Measurements from ENCODE around the gene KDM6A. TPM values are rescaled to one million over a fixed set of nuclear protein-coding genes. Genes with fewer than 3 reads are reported as not detected.
"Not testable (repeated sequence)": the region's sequence is repeated elsewhere in the genome, so short reads cannot be mapped to it uniquely, and the experiment has no call there.

KDM6A gene
- total RNA-seq, 4 donors from 2014 or later = 35.0 to 69.5 (median 48.1) TPM

- intact Hi-C loops (cut with DNase I) = no loop called here
- no peak for TF ChIP-seq POLR2A (IDR thresholded peaks at IDR 0.05)
- TF ChIP-seq CTCF (IDR thresholded peaks at IDR 0.05) = no peak
- Histone ChIP-seq H3K9me3 (no peaks in the 10 kb centered on the region), H3K4me1 (no peaks in the 10 kb centered on the region), H3K4me3 (replicated peaks in 1 of 3) (no peak overlapping the region), H3K36me3 (no peaks in the 10 kb centered on the region), H3K27me3 (no peaks in the 10 kb centered on the region), H3K27ac (no peak overlapping the region)
- no peak for DNase-seq
- WGBS, 2 donors = 88 to 97% methylated on average over 2 of the region's 2 CpGs
These were observed 29.7 kb upstream of the KDM6A start for GRCh38 chrX:44843318-44843702.

GRCh38 chrX:44843753-44844152 is 29.2 kb upstream of the KDM6A start, which contains the start of gene DUSP21:
DUSP21 (plus strand) TSS chrX:44844021; CDS start chrX:44844133, 112 bp downstream.
- H3K9me3 ChIP-seq = no peaks in the 10 kb centered on the region
- no peaks in the 10 kb centered on the region for H3K4me1 ChIP-seq
- no peaks in the 10 kb centered on the region for H3K36me3 ChIP-seq
- no peak within 1 kb of the TSS for H3K27ac ChIP-seq
- H3K4me3 ChIP-seq (replicated peaks in 1 of 3) = no peak within 1 kb of the TSS
- no peak for DNase-seq
- WGBS, 2 donors = 88 to 97% methylated on average over 9 to 16 of the region's 16 CpGs
- H3K27me3 ChIP-seq = no peaks in the 10 kb centered on the region
- no peak for TF ChIP-seq POLR2A (IDR thresholded peaks at IDR 0.05)
- TF ChIP-seq CTCF (IDR thresholded peaks at IDR 0.05) = no peak
- intact Hi-C loops (cut with DNase I) = no loop called here

GRCh38 chrX:44844204-44844603 is 28.8 kb upstream of the KDM6A start:
- Histone ChIP-seq H3K4me1 (no peaks in the 10 kb centered on the region), H3K4me3 (replicated peaks in 1 of 3) (no peak overlapping the region), H3K9me3 (no peaks in the 10 kb centered on the region), H3K27me3 (no peaks in the 10 kb centered on the region), H3K27ac (no peak overlapping the region), H3K36me3 (no peaks in the 10 kb centered on the region)
- intact Hi-C loops (cut with DNase I) = no loop called here
- 98 to 100% methylated on average over 23 to 26 of the region's 26 CpGs for WGBS, 2 donors
- no peak for DNase-seq
- TF ChIP-seq POLR2A (IDR thresholded peaks at IDR 0.05) (no peak), CTCF (IDR thresholded peaks at IDR 0.05) (no peak)

DNA sequence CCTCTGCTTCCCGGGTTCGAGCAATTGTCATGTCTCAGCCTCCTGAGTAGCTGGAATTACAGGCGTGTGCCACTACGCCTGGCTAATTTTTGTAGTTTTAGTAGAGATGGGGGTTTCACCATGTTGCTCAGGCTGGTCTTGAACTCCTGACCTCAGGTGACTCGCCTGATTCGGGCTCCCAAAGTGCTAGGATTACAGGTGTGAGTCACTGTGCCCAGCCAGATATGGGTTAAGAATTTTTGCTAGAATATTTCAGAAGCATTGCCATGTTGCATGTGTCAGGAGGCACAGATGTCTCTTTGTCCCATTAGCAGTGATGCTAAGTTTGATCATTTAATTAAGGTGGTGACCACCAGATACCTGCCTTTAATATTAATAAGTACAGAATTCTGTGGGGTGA is 22.1 kb upstream of the KDM6A start:
- H3K9me3 ChIP-seq; intact Hi-C loops (cut with DNase I); DNase-seq; H3K36me3 ChIP-seq; H3K4me3 ChIP-seq (replicated peaks in 1 of 3); H3K27me3 ChIP-seq; H3K4me1 ChIP-seq; H3K27ac ChIP-seq: not testable (repeated sequence)
- WGBS, 2 donors = 56 to 60% methylated on average over 4 to 6 of the region's 6 CpGs

GRCh38 chrX:44871114-44871645 is 1.8 kb upstream of the KDM6A start:
- Histone ChIP-seq H3K27me3 (no peaks in the 10 kb centered on the region), H3K27ac (peak overlapping the region in 1 of 3 donors; percentile 98), H3K4me1 (peaks cover 17 to 18% of the 10 kb centered on the region in 2 donors), H3K4me3 (replicated peaks in 1 of 3) (no peak overlapping the region), H3K36me3 (no peaks in the 10 kb centered on the region), H3K9me3 (no peaks in the 10 kb centered on the region)
- TF ChIP-seq CTCF (IDR thresholded peaks at IDR 0.05) = no peak
- TF ChIP-seq POLR2A (IDR thresholded peaks at IDR 0.05) = no peak
- intact Hi-C loops (cut with DNase I) = no loop called here
- DNase-seq = peak; percentile 10 to 21
- 42 to 53% methylated on average over 16 of the region's 16 CpGs for WGBS, 2 donors

Data from thyroid gland (tissue), 4 donors.